NB4 (cell line): ENCODE results near the gene MLH1.

Experiments
- DNase-seq: peaks from one replicate; pipeline ENCODE4 v3.0.0; 2010; ENCODE audit warnings: low read depth
- H3K4me3 ChIP-seq: one replicate; pipeline ENCODE4 v1.5.1; 2011; ENCODE audit warnings: mild to moderate bottlenecking, low read depth, low read length, moderate library complexity
- CTCF ChIP-seq: IDR thresholded peaks from one replicate; pipeline ENCODE4 v1.5.1; 2012; ENCODE audit warnings: low read depth, low read length
- MAX ChIP-seq: IDR thresholded peaks from 2 replicates; pipeline ENCODE4 v1.6.1; 2011; ENCODE audit warnings: low read depth, low read length
- MYC ChIP-seq: IDR thresholded peaks from 2 replicates; pipeline ENCODE4 v1.6.1; 2011; ENCODE audit warnings: low read depth, low read length
- POLR2A ChIP-seq: IDR thresholded peaks from 2 replicates; pipeline ENCODE4 v1.6.1; 2011; ENCODE audit warnings: mild to moderate bottlenecking; ENCODE audit not compliant: insufficient read length; ENCODE audit errors: extremely low read depth

The MLH1 gene

GRCh38 chr3:36954452-36955134 lies 38.7 kb upstream of the MLH1 start:
- no peak for DNase-seq
- TF ChIP-seq POLR2A (no peak), MAX (no peak), MYC (no peak), CTCF (no peak)
- no peak overlapping the region for H3K4me3 ChIP-seq

- TF ChIP-seq CTCF (no peak), MYC (no peak), MAX (no peak), POLR2A (no peak)
- H3K4me3 ChIP-seq: no peak overlapping the region
- no peak for DNase-seq
Measured at GRCh38 chr3:36956155-36956554, 37.2 kb upstream of the MLH1 start.

- TF ChIP-seq CTCF (peak; percentile 14), POLR2A (no peak), MAX (no peak)
- no peak overlapping the region for H3K4me3 ChIP-seq
- no peak for DNase-seq
Measured at GRCh38 chr3:36957063-36957462, 36.3 kb upstream of the MLH1 start.

GRCh38 chr3:36957862-36958686 lies 35.2 kb upstream of the MLH1 start:
- DNase-seq: no peak
- H3K4me3 ChIP-seq: no peak overlapping the region
- TF ChIP-seq MYC (no peak), CTCF (no peak), POLR2A (no peak), MAX (no peak)

- H3K4me3 ChIP-seq: no peak overlapping the region
- no peak for DNase-seq
- TF ChIP-seq POLR2A: no peak
- no peak for TF ChIP-seq MAX
- TF ChIP-seq CTCF: no peak
- TF ChIP-seq MYC: no peak
Measured at GRCh38 chr3:36959821-36960220, 33.5 kb upstream of the MLH1 start.
